ENCODE results near the gene PRPS1.
"Not testable (repeated sequence)": the region's sequence is repeated elsewhere in the genome, so short reads cannot be mapped to it uniquely, and the experiment has no call there.

GRCh38 chrX:107668710-107669109, 40.4 kb downstream of the PRPS1 start:
- TF ChIP-seq CTCF, POLR2A, POLR2AphosphoS5 (IDR thresholded peaks at IDR 0.05): not testable (repeated sequence)

Measured in prostate gland (tissue), 2 donors.